Keratinocyte (primary cell): Measurements from ENCODE around the gene PSAPL1. TPM values are rescaled to one million over a fixed set of nuclear protein-coding genes. Genes with fewer than 3 reads are reported as not detected.

Source experiments
- DNase-seq: peaks from one replicate; pipeline ENCODE4 v3.0.0-alpha.2; 2011; ENCODE audit warnings: low read depth, missing footprints, low spot score
- FAIRE-seq: peaks from 2 replicates; lab custom pipeline; 2011; peaks lifted over from hg19 to GRCh38; lab: Jason Lieb, UNC
- H2AFZ ChIP-seq: 2 replicates; pipeline ENCODE4 v1.6.0; 2012; ENCODE audit warnings: low read length, control low read depth, inconsistent platforms; ENCODE audit not compliant: control insufficient read depth
- H3K27ac ChIP-seq: 2 replicates; pipeline ENCODE4 v1.5.1; 2011; ENCODE audit warnings: low read length; ENCODE audit not compliant: control insufficient read depth, insufficient read depth
- H3K27me3 ChIP-seq: 3 replicates; pipeline ENCODE4 v1.6.0; 2011; ENCODE audit warnings: low read length; ENCODE audit not compliant: control insufficient read depth, insufficient read depth; ENCODE audit errors: extremely low read depth
- H3K36me3 ChIP-seq, 2 experiments: 2 replicates in 1 of 2; 3 replicates in 1 of 2; pipeline ENCODE4 v1.5.1; 2011; ENCODE audit warnings: low read length in 2 of 2, mild to moderate bottlenecking in 1 of 2; ENCODE audit not compliant: control insufficient read depth in 2 of 2, insufficient read depth in 2 of 2; ENCODE audit errors: extremely low read depth in 1 of 2
- H3K4me1 ChIP-seq: 3 replicates; pipeline ENCODE4 v1.5.1; 2011; ENCODE audit warnings: low read length; ENCODE audit not compliant: control insufficient read depth, insufficient read depth; ENCODE audit errors: extremely low read depth
- H3K4me2 ChIP-seq: 3 replicates; pipeline ENCODE4 v1.6.0; 2011; ENCODE audit warnings: low read depth, low read length; ENCODE audit not compliant: control insufficient read depth, insufficient read depth; ENCODE audit errors: extremely low read depth
- H3K4me3 ChIP-seq, 3 experiments: fragments of 200-600 bp in 1 of 3; sonication (generic) in 1 of 3; 2 replicates in 2 of 3; 3 replicates in 1 of 3; pipeline ENCODE4 v1.5.1; 2011 to 2016; ENCODE audit warnings: low read length in 3 of 3, mild to moderate bottlenecking in 3 of 3, control low read depth in 2 of 3, inconsistent platforms in 1 of 3, low read depth in 1 of 3, mixed read lengths in 1 of 3, mixed run types in 1 of 3, moderate library complexity in 1 of 3; ENCODE audit not compliant: control insufficient read depth in 2 of 3, insufficient read depth in 2 of 3; ENCODE audit errors: extremely low read depth in 1 of 3
- H3K79me2 ChIP-seq: 2 replicates; pipeline ENCODE4 v1.6.0; 2012; ENCODE audit warnings: low read length; ENCODE audit not compliant: control insufficient read depth, insufficient read depth
- H3K9ac ChIP-seq: 3 replicates; pipeline ENCODE4 v1.6.0; 2011; ENCODE audit warnings: low read length; ENCODE audit not compliant: control insufficient read depth, insufficient read depth; ENCODE audit errors: extremely low read depth
- H3K9me1 ChIP-seq: 3 replicates; pipeline ENCODE4 v1.6.0; 2011; ENCODE audit warnings: low read length; ENCODE audit not compliant: control insufficient read depth, insufficient read depth; ENCODE audit errors: extremely low read depth
- H3K9me3 ChIP-seq: 2 replicates; pipeline ENCODE4 v1.5.1; 2012; ENCODE audit warnings: low read depth, low read length; ENCODE audit not compliant: control insufficient read depth
- H4K20me1 ChIP-seq: 3 replicates; pipeline ENCODE4 v1.6.0; 2011; ENCODE audit warnings: low read length; ENCODE audit not compliant: control insufficient read depth, insufficient read depth; ENCODE audit errors: extremely low read depth
- EZH2 ChIP-seq: IDR thresholded peaks from one replicate; pipeline ENCODE4 v1.6.1; 2012; ENCODE audit warnings: inconsistent platforms, mild to moderate bottlenecking, low read length, moderate library complexity
- dilution Hi-C: fragments of 300-500 bp; cut with MboI; formaldehyde crosslinking; loops from one replicate; pipeline ENCODE4 v1.7.0; 2020; ENCODE audit warnings: low sequenced_read_pairs; ENCODE audit not compliant: extremely low pct_ligation_motif_present
- polyA plus RNA-seq, 5 experiments: library from polyadenylated mRNA; depleted of rRNA in 3 of 5; stranded (reverse) in 3 of 5; stranded (forward) in 1 of 5; unstranded in 1 of 5; fragments of >200 nt; gene quantifications; 1 replicate in 1 of 5; 2 replicates in 3 of 5; 3 replicates in 1 of 5; pipeline versions ENCODE4 v1.2.1 to v1.2.3, GENCODE V29; 2011 to 2012; ENCODE audit warnings: missing spikeins in 2 of 5, low read depth in 1 of 5, low replicate concordance in 1 of 5
- TF ChIP-seq, protein P1 (sequence below), 3 experiments: IDR thresholded peaks in 1 of 3; conservative IDR thresholded peaks in 1 of 3; optimal IDR thresholded peaks in 1 of 3; 2 replicates in 2 of 3; 3 replicates in 1 of 3; pipeline versions ENCODE3 to v1.5.1; 2011; ENCODE audit warnings: low read length in 3 of 3, mild to moderate bottlenecking in 3 of 3, moderate library complexity in 2 of 3, control low read depth in 1 of 3, inconsistent platforms in 1 of 3; ENCODE audit not compliant: insufficient read depth in 2 of 3; ENCODE audit errors: extremely low read depth in 1 of 3

The PSAPL1 gene
- polyA plus RNA-seq, 1 donor (not counting 4 experiments of a cell fraction or from before 2014, with no cell fraction given), result 0.03 TPM

DNA sequence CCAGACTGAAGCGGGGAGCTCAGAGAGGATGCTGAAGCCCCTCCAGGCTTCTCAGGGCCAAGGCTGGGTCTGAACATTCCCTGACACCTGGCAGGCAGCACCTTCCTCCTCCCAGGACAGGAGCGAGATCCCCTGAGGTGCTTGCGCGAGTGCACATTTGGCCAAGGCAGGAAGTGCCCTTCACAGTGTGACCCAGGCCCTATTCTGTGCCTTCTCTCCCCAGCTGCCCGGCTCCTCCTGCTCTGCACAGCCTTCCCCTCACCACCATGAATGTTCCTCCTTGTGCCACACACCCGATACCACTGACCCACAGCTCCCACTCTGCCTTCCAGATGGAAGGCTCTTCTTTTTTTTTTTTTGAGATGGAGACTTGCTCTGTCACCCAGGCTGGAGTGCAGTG, 17.1 kb upstream of the PSAPL1 start:
- H3K4me1 ChIP-seq, result no peaks in the 10 kb centered on the region
- no peak overlapping the region for H3K4me3 ChIP-seq
- FAIRE-seq (no peak), DNase-seq (no peak)
- H3K79me2 ChIP-seq, result no peaks in the 10 kb centered on the region
- peaks cover 10% of the 10 kb centered on the region for H3K27me3 ChIP-seq
- H3K9me1 ChIP-seq, result no peaks in the 10 kb centered on the region
- no peak overlapping the region for H3K9ac ChIP-seq
- H3K4me2 ChIP-seq, result no peak overlapping the region
- no peaks in the 10 kb centered on the region for H3K9me3 ChIP-seq
- H4K20me1 ChIP-seq, result no peaks in the 10 kb centered on the region
- no peak overlapping the region for H2AFZ ChIP-seq
- TF ChIP-seq, protein P1, sequence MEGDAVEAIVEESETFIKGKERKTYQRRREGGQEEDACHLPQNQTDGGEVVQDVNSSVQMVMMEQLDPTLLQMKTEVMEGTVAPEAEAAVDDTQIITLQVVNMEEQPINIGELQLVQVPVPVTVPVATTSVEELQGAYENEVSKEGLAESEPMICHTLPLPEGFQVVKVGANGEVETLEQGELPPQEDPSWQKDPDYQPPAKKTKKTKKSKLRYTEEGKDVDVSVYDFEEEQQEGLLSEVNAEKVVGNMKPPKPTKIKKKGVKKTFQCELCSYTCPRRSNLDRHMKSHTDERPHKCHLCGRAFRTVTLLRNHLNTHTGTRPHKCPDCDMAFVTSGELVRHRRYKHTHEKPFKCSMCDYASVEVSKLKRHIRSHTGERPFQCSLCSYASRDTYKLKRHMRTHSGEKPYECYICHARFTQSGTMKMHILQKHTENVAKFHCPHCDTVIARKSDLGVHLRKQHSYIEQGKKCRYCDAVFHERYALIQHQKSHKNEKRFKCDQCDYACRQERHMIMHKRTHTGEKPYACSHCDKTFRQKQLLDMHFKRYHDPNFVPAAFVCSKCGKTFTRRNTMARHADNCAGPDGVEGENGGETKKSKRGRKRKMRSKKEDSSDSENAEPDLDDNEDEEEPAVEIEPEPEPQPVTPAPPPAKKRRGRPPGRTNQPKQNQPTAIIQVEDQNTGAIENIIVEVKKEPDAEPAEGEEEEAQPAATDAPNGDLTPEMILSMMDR (optimal IDR thresholded peaks at IDR 0.05 in 1 of 3, IDR thresholded peaks at IDR 0.05 in 1 of 3, conservative IDR thresholded peaks at IDR 0.05 in 1 of 3; ENCODE audit: extremely low read depth in 1 of 3, insufficient read depth in 2 of 3, low read length in 3 of 3), result no peak
- no peak for TF ChIP-seq EZH2
- dilution Hi-C loops, result no loop called here
- H3K27ac ChIP-seq, result no peak overlapping the region
- H3K36me3 ChIP-seq, result no peaks in the 10 kb centered on the region

DNA sequence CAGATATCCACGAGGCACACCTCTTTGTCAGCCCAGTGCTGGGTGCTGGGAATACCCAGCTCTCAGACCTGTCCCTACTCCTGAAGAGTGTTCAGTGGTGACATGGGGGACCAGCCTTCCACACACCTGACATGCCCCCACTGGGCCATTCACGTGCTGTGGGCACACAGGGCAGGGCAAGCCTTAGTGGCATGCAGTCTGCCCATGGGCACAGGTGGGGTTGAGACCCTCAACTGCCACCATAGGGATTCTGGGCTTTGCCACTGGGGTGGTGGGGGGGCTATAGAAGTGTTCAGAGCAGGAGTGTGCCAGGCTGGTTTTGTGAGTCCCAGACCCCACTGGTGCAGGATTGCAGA, 16.7 kb upstream of the PSAPL1 start:
- no peak overlapping the region for H3K27ac ChIP-seq
- DNase-seq (no peak), FAIRE-seq (no peak)
- no peaks in the 10 kb centered on the region for H3K4me1 ChIP-seq
- no peaks in the 10 kb centered on the region for H3K9me1 ChIP-seq
- no peak overlapping the region for H2AFZ ChIP-seq
- no peaks in the 10 kb centered on the region for H4K20me1 ChIP-seq
- TF ChIP-seq, protein P1 (optimal IDR thresholded peaks at IDR 0.05 in 1 of 3, IDR thresholded peaks at IDR 0.05 in 1 of 3, conservative IDR thresholded peaks at IDR 0.05 in 1 of 3; ENCODE audit: extremely low read depth in 1 of 3, insufficient read depth in 2 of 3, low read length in 3 of 3), result no peak
- no peak for TF ChIP-seq EZH2
- H3K4me3 ChIP-seq, result no peak overlapping the region
- peaks cover 12% of the 10 kb centered on the region for H3K27me3 ChIP-seq
- H3K36me3 ChIP-seq, result no peaks in the 10 kb centered on the region
- dilution Hi-C loops, result no loop called here
- H3K4me2 ChIP-seq, result no peak overlapping the region
- H3K79me2 ChIP-seq, result no peaks in the 10 kb centered on the region
- H3K9ac ChIP-seq, result no peak overlapping the region
- no peaks in the 10 kb centered on the region for H3K9me3 ChIP-seq
